MM.1S (cell line): ENCODE results near the gene ST8SIA2.

Experiments used
- DNase-seq: peaks from one replicate; pipeline ENCODE4 v3.0.0-alpha.2; 2015
- H2AFZ ChIP-seq: fragments of 300-600 bp; sonication (generic); 2 replicates; pipeline ENCODE4 v1.6.0; 2016; ENCODE audit warnings: antibody characterized with exemption, low read length
- H3F3A ChIP-seq: fragments of 300-600 bp; sonication (generic); 2 replicates; pipeline ENCODE4 v1.6.1; 2016; ENCODE audit warnings: mild to moderate bottlenecking, antibody characterized with exemption, low read length, moderate library complexity, mixed read lengths; ENCODE audit not compliant: insufficient read depth
- H3K27ac ChIP-seq: fragments of 300-600 bp; sonication (generic); 2 replicates; pipeline ENCODE4 v1.5.1; 2016; ENCODE audit warnings: mild to moderate bottlenecking, low read length
- H3K27me3 ChIP-seq: fragments of 300-600 bp; sonication (generic); replicated peaks from 2 replicates; pipeline ENCODE4 v1.6.0; 2016; ENCODE audit warnings: low read length; ENCODE audit not compliant: insufficient read depth
- H3K36me3 ChIP-seq: fragments of 300-600 bp; sonication (generic); replicated peaks from 2 replicates; pipeline ENCODE4 v1.6.1; 2016; ENCODE audit warnings: mild to moderate bottlenecking, low read length, mixed read lengths; ENCODE audit not compliant: insufficient read depth
- H3K4me1 ChIP-seq: fragments of 300-600 bp; sonication (generic); 2 replicates; pipeline ENCODE4 v1.6.1; 2016; ENCODE audit warnings: low read length, mixed read lengths
- H3K4me2 ChIP-seq: fragments of 300-600 bp; sonication (generic); 2 replicates; pipeline ENCODE4 v1.6.0; 2016; ENCODE audit warnings: low read depth, low read length
- H3K4me3 ChIP-seq: fragments of 300-600 bp; sonication (generic); 2 replicates; pipeline ENCODE4 v1.5.1; 2016; ENCODE audit warnings: low read length, mixed read lengths
- H3K79me2 ChIP-seq: fragments of 300-600 bp; sonication (generic); 2 replicates; pipeline ENCODE4 v1.6.1; 2016; ENCODE audit warnings: mixed run types, low read length, mixed read lengths
- H3K9ac ChIP-seq: fragments of 300-600 bp; sonication (generic); 2 replicates; pipeline ENCODE4 v1.6.1; 2016; ENCODE audit warnings: low read length, mixed read lengths
- H3K9me2 ChIP-seq: fragments of 300-600 bp; sonication (generic); replicated peaks from 2 replicates; pipeline ENCODE4 v1.6.1; 2016; ENCODE audit warnings: mild to moderate bottlenecking, low read length, mixed read lengths; ENCODE audit not compliant: insufficient read depth
- H3K9me3 ChIP-seq: fragments of 300-600 bp; sonication (generic); replicated peaks from 2 replicates; pipeline ENCODE4 v1.6.1; 2016; ENCODE audit warnings: mild to moderate bottlenecking, low read length, mixed read lengths; ENCODE audit not compliant: insufficient read depth
- H4K20me1 ChIP-seq: fragments of 300-600 bp; sonication (generic); 2 replicates; pipeline ENCODE4 v1.6.1; 2016; ENCODE audit warnings: mild to moderate bottlenecking, low read length, moderate library complexity, mixed read lengths; ENCODE audit not compliant: insufficient read depth
- EZH2 ChIP-seq: fragments of 300-600 bp; sonication (generic); optimal IDR thresholded peaks from 2 replicates; pipeline ENCODE3; 2017; ENCODE audit warnings: low read depth, mild to moderate bottlenecking, antibody characterized with exemption, low read length, mixed read lengths
- EZH2phosphoT487 ChIP-seq: fragments of 300-600 bp; sonication (generic); IDR thresholded peaks from 2 replicates; pipeline ENCODE4 v1.6.1; 2018; ENCODE audit warnings: antibody characterized with exemption, low read length
- TF ChIP-seq, protein P1 (sequence below): fragments of 300-600 bp; sonication (generic); IDR thresholded peaks from 2 replicates; pipeline ENCODE4 v1.5.1; 2016; ENCODE audit warnings: antibody characterized with exemption, low read length, mixed read lengths

The ST8SIA2 gene, protein sequence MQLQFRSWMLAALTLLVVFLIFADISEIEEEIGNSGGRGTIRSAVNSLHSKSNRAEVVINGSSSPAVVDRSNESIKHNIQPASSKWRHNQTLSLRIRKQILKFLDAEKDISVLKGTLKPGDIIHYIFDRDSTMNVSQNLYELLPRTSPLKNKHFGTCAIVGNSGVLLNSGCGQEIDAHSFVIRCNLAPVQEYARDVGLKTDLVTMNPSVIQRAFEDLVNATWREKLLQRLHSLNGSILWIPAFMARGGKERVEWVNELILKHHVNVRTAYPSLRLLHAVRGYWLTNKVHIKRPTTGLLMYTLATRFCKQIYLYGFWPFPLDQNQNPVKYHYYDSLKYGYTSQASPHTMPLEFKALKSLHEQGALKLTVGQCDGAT

DNA sequence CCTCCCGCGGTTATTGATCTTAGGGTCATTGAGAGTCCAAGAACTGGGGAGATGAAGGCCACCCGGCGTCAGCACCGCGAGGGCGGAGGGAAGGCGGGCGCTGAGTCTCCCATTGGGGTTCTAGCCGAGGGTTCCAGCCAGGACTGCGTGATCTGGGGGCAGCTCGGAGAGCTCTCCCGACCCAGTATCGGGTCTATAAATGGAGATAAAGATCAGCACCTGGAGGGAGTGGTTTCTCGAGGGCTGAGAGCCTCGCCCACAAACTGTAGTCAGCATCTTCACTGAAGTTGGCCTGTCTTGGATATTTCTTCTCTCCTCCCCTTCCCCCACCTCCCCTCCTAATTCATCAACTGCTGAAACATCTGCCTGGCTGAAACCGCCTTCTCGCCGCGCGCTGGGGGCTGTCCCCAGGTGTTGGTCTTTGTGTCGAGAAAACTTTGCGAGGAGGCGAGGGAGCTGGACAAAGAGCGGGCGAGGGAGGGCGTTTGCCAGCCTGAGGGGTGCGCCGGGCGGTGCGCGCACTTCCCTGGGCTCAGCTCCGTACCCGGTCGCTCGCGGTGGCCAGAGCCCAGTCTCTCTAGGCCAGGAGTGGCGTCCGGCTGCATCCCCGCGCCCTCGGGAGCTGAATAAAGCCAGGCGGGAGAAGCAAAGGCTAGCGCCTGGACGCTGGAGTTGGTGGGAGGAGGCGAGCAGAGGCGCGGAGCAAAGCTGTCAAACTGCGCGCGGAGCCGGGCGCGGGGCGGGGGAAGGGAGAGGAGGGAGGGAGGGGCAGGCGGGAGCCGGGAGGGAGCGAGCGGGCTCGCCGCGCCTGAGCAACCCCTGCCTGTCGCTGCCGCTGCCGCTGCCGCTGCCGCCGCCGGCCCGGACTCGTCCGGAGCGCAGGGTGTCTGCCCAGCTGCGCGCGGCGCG is at the start of gene ST8SIA2:
Gene ST8SIA2 (plus strand): TSS at position 811 of the 909 bp plus-strand sequence. CDS start 184 bp downstream, outside the sequence.
- DNase-seq = peak; percentile 88
- Histone ChIP-seq H3K27me3 (no peaks in the 10 kb centered on the region), H3K9me2 (no peaks in the 10 kb centered on the region), H2AFZ (peak within 1 kb of the TSS; percentile 84), H3K4me3 (peak within 1 kb of the TSS; percentile 83), H3F3A (peaks cover 5% of the 10 kb centered on the region; the same call in 1 of the 2 replicates), H3K4me2 (peak within 1 kb of the TSS; percentile 88), H3K4me1 (peaks cover 12% of the 10 kb centered on the region), H3K36me3 (no peaks in the 10 kb centered on the region), H3K79me2 (peaks cover 15% of the 10 kb centered on the region), H4K20me1 (no peaks in the 10 kb centered on the region), H3K27ac (peak within 1 kb of the TSS; percentile 77; the same call in 1 of the 2 replicates), H3K9ac (peak within 1 kb of the TSS; percentile 58), H3K9me3 (no peaks in the 10 kb centered on the region)
- TF ChIP-seq EZH2 = no peak
- no peak for TF ChIP-seq EZH2phosphoT487
- TF ChIP-seq, protein P1, sequence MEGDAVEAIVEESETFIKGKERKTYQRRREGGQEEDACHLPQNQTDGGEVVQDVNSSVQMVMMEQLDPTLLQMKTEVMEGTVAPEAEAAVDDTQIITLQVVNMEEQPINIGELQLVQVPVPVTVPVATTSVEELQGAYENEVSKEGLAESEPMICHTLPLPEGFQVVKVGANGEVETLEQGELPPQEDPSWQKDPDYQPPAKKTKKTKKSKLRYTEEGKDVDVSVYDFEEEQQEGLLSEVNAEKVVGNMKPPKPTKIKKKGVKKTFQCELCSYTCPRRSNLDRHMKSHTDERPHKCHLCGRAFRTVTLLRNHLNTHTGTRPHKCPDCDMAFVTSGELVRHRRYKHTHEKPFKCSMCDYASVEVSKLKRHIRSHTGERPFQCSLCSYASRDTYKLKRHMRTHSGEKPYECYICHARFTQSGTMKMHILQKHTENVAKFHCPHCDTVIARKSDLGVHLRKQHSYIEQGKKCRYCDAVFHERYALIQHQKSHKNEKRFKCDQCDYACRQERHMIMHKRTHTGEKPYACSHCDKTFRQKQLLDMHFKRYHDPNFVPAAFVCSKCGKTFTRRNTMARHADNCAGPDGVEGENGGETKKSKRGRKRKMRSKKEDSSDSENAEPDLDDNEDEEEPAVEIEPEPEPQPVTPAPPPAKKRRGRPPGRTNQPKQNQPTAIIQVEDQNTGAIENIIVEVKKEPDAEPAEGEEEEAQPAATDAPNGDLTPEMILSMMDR = no peak

DNA sequence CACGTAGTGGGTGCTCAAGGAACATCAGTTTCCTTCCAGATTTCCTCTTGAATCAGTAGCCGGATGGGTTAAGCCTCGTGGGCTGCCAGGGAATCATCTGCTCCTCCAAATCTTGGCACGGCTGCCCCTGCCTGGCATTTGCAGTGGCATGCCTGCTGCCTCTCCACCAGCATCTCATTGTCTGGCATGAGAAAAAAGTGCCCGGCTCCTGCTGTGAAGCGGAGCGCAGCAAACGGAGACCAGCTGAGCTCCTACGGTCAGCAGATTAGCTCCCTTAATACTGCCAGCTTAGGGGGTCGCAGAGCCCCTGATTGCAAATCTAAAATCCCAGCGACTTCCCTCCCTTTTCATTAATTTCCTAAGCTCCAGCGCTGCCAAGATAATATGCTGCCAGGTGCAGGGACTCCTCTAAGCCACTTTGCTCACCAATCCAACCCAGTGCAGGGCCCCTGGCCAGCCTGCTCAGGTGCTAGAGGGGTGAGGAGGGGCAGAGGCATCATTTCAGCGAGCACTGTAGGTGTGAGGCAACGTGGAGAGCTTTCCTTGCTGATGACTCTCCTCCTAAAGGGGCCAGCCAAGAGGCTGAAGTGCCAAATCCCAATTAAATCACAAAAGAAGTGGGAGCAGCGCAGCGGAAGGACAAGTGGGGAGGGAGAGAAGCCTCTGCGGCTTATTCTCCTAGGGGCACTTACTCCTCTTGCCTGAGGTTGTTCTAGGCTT is 49.6 kb upstream of the ST8SIA2 start:
- Histone ChIP-seq H4K20me1 (no peaks in the 10 kb centered on the region), H3F3A (no peaks in the 10 kb centered on the region), H3K4me2 (no peak overlapping the region), H3K27me3 (no peaks in the 10 kb centered on the region), H3K9me3 (no peaks in the 10 kb centered on the region), H3K9me2 (no peaks in the 10 kb centered on the region), H3K36me3 (no peaks in the 10 kb centered on the region), H3K9ac (no peak overlapping the region), H3K4me3 (no peak overlapping the region), H3K4me1 (no peaks in the 10 kb centered on the region), H2AFZ (no peak overlapping the region), H3K27ac (no peak overlapping the region), H3K79me2 (no peaks in the 10 kb centered on the region)
- DNase-seq = no peak
- no peak for TF ChIP-seq EZH2
- TF ChIP-seq, protein P1 = no peak
- TF ChIP-seq EZH2phosphoT487 = no peak

DNA sequence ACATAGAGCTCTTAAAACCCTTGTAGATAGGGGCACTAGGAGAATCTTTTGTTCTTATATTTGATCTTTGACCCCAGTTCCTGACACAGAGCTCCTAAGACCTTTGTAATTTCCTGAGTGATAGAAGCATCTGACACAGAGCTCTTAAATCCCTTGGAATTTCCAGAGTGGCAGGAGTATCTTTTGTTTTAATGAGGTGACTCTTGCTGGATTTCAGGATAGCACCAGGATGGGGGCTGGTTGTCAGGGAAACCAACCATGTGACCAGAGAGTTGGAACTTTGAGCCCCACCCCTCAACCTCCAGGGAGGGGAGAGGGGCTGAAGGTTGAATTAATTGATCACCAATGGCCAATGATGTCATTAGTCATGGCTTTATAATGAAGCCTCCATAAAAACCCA is 47.6 kb upstream of the ST8SIA2 start:
- DNase-seq = no peak
- no peaks in the 10 kb centered on the region for H3K9me3 ChIP-seq
- no peak overlapping the region for H3K27ac ChIP-seq
- no peak overlapping the region for H3K9ac ChIP-seq
- H2AFZ ChIP-seq = no peak overlapping the region
- no peaks in the 10 kb centered on the region for H3K9me2 ChIP-seq
- H3F3A ChIP-seq = no peaks in the 10 kb centered on the region
- no peaks in the 10 kb centered on the region for H3K4me1 ChIP-seq
- no peaks in the 10 kb centered on the region for H4K20me1 ChIP-seq
- TF ChIP-seq EZH2 (no peak), EZH2phosphoT487 (no peak)
- TF ChIP-seq, protein P1 = no peak
- H3K36me3 ChIP-seq = no peaks in the 10 kb centered on the region
- H3K79me2 ChIP-seq = no peaks in the 10 kb centered on the region
- no peak overlapping the region for H3K4me3 ChIP-seq
- H3K4me2 ChIP-seq = no peak overlapping the region
- H3K27me3 ChIP-seq = no peaks in the 10 kb centered on the region
